ENCODE data around the gene UTP25. TPM values are rescaled to one million over a fixed set of nuclear protein-coding genes. Genes with fewer than 3 reads are reported as not detected.
A peak's percentile ranks its signal among the peaks of the same experiment; 100 is the strongest.

Gene UTP25
- total RNA-seq, 2 donors from 2014 or later: 11.5 to 11.9 TPM

DNA sequence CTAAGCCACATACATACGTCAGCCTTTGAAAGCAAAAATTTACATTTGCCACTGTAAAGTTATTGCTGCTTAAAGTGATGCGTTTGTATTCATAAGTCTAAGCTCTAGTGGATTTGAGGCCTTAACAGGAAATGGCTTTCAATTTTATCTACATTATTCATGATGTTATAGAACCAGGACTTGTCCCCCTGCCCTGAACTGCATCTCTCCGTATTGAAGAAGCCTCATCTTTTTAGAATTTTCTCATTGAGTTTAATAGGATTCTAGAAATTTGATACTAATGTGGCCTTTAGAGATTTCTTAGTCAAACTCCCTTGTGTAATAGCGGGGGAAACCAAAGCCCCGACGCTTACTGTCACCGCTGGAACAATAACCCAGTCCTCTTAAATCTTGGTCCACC is 9.9 kb downstream of the UTP25 start:
- Mint-ChIP-seq H3K4me3 (no peak overlapping the region), H3K36me3 (ENCODE audit: insufficient read depth in 2 of 2) (peaks cover 13 to 64% of the 10 kb centered on the region in 2 donors), H3K9me3 (no peaks in the 10 kb centered on the region), H3K4me1 (ENCODE audit: low read depth) (peaks cover 67% of the 10 kb centered on the region), H3K27me3 (ENCODE audit: low read depth) (no peaks in the 10 kb centered on the region), H3K27ac (no peak overlapping the region)
- no peak for DNase-seq
- ATAC-seq (replicated peaks in 1 of 2): no peak

DNA sequence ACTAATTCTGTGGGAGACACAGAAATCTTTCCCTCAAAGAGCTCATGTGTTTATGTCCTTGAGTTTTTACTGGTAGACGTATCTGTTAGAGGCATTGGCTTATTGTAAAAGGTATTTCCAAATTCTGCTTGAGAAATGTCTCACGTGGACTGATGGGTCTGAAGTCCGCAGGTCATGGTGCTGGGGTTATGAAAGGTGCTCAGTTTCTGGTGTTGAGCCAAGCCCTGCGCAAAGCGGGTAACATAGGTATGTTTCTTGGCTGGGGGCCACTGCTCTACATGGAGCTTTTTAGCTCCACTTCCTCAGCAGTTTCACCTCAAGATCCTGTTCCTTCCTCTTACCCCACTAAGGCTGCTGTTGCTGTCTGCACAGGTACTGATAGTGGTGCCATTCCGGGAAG is 10.8 kb downstream of the UTP25 start:
- no peak overlapping the region for H3K27ac Mint-ChIP-seq
- no peak overlapping the region for H3K4me3 Mint-ChIP-seq
- ATAC-seq (replicated peaks in 1 of 2) (no peak), DNase-seq (no peak)
- no peaks in the 10 kb centered on the region for H3K9me3 Mint-ChIP-seq
- no peaks in the 10 kb centered on the region for H3K27me3 Mint-ChIP-seq (ENCODE audit: low read depth)
- peaks cover 61% of the 10 kb centered on the region for H3K4me1 Mint-ChIP-seq (ENCODE audit: low read depth)
- peaks cover 13 to 58% of the 10 kb centered on the region in 2 donors for H3K36me3 Mint-ChIP-seq (ENCODE audit: insufficient read depth in 2 of 2)

DNA sequence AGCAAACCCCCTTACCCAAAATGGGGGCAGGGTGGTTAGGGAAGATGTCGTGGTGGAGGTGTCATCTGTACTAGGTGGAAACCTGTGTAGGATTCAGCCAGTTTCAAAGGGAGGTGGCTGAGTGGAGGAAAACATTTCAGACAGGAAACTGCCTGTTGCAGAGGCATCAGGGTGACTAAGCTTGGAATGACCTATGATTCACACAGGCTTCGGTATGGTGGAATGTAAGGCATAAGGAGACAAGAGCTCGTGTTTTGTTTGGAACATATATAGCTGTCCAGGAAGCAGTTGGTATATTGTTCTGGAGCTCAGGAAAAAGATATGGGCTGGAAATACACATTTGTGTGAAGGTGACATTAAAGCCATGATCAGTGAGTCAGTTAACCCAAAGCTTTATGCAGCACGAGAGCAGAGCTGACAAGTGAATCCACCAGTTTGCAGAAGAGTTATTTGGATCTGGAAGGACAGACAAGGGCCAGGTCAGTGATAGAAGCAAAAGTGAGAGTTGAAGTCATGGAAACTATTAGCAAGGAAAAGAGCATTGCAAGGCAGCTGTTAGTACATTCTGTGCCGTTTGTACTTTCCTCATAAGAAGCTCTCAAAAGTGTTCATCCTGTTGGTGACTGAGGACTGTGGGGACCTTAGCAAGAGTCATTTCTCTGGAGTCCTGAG is 12.2 kb downstream of the UTP25 start:
- ATAC-seq (replicated peaks in 1 of 2) (peak; percentile 49 to 52), DNase-seq (no peak)
- H3K4me1 Mint-ChIP-seq (ENCODE audit: low read depth): peaks cover 49% of the 10 kb centered on the region
- peaks cover 8 to 45% of the 10 kb centered on the region in 2 donors for H3K36me3 Mint-ChIP-seq (ENCODE audit: insufficient read depth in 2 of 2)
- no peaks in the 10 kb centered on the region for H3K27me3 Mint-ChIP-seq (ENCODE audit: low read depth)
- H3K4me3 Mint-ChIP-seq: peak overlapping the region in 1 of 2 donors; percentile 37
- H3K27ac Mint-ChIP-seq: peak overlapping the region; percentile 56
- no peaks in the 10 kb centered on the region for H3K9me3 Mint-ChIP-seq

DNA sequence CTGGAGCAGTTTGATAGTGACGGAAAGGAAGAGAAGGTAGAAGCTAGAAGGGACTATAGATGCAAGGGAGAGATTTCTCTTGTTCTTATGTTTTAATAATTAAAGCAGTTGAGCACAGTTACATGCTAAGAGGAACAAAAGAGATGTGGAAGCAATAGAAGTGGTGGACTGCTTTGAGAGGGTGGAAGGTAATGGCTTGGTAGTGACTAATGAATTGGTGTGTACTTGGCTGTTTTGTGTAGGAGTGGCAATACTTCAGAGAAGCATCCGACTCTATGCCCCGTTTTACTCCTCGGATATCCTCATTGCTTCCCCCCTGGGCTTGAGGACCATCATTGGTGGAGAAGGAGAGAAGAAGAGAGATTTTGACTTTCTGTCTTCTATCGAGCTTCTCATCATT is 12.8 kb downstream of the UTP25 start:
- Mint-ChIP-seq H3K36me3 (ENCODE audit: insufficient read depth in 2 of 2) (peaks cover 8 to 41% of the 10 kb centered on the region in 2 donors), H3K9me3 (no peaks in the 10 kb centered on the region), H3K27me3 (ENCODE audit: low read depth) (no peaks in the 10 kb centered on the region), H3K4me3 (no peak overlapping the region), H3K27ac (peak overlapping the region; percentile 56), H3K4me1 (ENCODE audit: low read depth) (peaks cover 43% of the 10 kb centered on the region)
- no peak for ATAC-seq (replicated peaks in 1 of 2)
- no peak for DNase-seq

DNA sequence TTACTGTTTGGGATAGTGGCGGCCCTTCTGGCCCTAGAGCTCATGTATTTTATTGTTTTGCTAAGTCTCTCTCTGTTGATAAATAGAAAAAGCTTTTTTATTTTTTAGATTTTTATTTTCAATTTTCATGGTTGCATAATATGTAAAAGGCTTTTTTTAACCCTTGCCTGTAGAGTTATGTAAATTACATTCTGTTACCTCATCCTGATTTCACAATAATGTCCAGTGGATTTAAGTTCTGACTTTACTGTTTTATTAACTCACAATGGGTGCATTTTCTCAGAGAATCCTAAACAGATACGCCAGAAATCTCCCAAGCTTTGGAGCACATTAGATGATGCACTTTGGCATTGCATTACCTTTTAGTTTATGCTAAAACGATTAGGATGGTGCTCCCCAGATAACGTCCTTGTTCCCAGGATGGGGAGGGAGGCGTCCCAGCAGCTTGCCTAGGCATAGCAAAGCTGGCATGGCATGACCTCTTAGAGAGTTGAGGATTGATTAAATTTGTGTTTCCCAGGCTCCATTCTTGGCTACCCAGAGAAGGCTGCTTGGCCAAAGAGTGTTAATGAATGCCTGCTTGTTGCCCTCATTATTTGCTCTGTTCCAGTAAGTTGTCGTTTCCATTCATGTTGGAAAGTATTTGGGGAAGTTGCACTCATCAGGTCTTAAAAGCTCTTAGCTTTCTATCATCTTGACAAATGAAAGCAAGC is 17.1 kb downstream of the UTP25 start:
- H3K9me3 Mint-ChIP-seq: no peaks in the 10 kb centered on the region
- H3K4me3 Mint-ChIP-seq: no peak overlapping the region
- H3K4me1 Mint-ChIP-seq (ENCODE audit: low read depth): peaks cover 17% of the 10 kb centered on the region
- no peaks in the 10 kb centered on the region for H3K27me3 Mint-ChIP-seq (ENCODE audit: low read depth)
- no peak overlapping the region for H3K27ac Mint-ChIP-seq
- peaks cover 8 to 27% of the 10 kb centered on the region in 2 donors for H3K36me3 Mint-ChIP-seq (ENCODE audit: insufficient read depth in 2 of 2)
- no peak for ATAC-seq (replicated peaks in 1 of 2)
- no peak for DNase-seq

DNA sequence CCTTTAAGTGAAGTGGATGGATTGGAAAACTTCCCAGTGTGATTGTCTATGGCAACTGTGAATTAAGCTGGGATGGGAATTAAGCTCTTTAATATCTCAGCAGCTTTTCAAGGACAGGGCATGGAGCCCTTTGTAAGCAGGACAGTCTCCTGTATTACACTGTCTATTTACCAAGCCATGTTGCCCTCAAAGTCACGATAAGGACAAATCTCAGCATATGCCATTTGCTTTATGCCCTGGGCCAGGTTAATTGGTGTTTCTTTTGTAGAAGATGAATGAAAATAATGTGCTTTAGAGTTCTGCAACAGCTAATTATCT is 17.6 kb downstream of the UTP25 start:
- H3K27ac Mint-ChIP-seq: no peak overlapping the region
- peaks cover 7 to 24% of the 10 kb centered on the region in 2 donors for H3K36me3 Mint-ChIP-seq (ENCODE audit: insufficient read depth in 2 of 2)
- no peak overlapping the region for H3K4me3 Mint-ChIP-seq
- H3K4me1 Mint-ChIP-seq (ENCODE audit: low read depth): peaks cover 11% of the 10 kb centered on the region
- DNase-seq (no peak), ATAC-seq (replicated peaks in 1 of 2) (no peak)
- H3K9me3 Mint-ChIP-seq: no peaks in the 10 kb centered on the region
- H3K27me3 Mint-ChIP-seq (ENCODE audit: low read depth): no peaks in the 10 kb centered on the region

DNA sequence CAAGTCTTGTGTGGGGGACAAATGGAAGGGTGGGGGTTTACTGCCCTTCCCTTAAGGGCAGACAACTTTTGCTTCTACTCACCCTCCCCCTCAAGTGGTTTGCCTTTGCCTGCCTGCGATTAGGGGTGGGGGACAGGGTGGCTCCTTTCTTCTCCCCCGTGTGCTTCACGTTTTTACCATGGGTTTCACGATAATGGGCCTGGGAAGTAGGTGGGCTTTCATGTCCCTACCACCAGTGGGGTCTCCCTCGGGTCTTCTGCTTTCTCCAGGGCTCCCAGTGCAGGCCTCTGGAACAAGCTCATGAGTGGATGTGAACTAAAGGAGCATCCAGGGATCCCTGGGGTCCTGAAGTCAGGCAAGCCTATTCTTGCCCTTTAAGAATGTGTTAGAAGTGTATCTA is 21.6 kb downstream of the UTP25 start:
- Mint-ChIP-seq H3K27ac (peak overlapping the region; percentile 44), H3K4me1 (ENCODE audit: low read depth) (peaks cover 7% of the 10 kb centered on the region), H3K9me3 (no peaks in the 10 kb centered on the region), H3K36me3 (ENCODE audit: insufficient read depth in 2 of 2) (peaks cover 6 to 23% of the 10 kb centered on the region in 2 donors), H3K4me3 (no peak overlapping the region), H3K27me3 (ENCODE audit: low read depth) (no peaks in the 10 kb centered on the region)
- ATAC-seq (replicated peaks in 1 of 2) (no peak), DNase-seq (no peak)

DNA sequence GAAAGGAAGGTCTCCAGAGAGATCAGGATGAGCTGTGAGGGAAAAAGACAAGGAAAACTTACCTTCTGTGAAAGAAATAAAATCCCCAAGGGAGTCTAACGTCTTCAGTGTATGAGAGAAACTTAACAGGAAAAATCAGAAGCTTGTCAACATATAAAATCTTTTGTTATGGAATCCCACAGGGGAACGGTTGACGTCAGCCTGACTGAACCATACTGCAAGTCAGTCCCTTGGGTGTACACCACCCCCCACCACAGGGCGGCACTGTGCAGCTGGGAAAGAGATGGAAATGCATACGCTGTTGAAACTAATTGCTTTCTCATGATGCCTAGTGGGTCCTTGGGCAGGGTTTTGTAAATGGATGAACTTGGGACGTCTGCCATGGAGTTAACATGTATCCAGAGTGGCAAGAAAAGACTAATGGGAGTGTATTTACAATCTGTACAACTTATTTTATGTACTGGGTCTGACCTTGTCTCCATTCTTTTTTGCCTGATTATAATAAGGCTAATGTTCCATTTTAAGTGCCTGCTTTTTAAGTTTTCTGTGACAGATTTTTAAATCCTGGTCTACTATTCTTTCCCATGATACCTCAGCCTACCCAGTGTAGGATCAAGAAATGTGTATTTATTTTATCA is 22.7 kb downstream of the UTP25 start:
- DNase-seq: peak; percentile 29 to 30
- Mint-ChIP-seq H3K4me3 (no peak overlapping the region), H3K4me1 (ENCODE audit: low read depth) (peaks cover 7% of the 10 kb centered on the region), H3K9me3 (no peaks in the 10 kb centered on the region), H3K27me3 (ENCODE audit: low read depth) (no peaks in the 10 kb centered on the region), H3K36me3 (ENCODE audit: insufficient read depth in 2 of 2) (peaks cover 6 to 23% of the 10 kb centered on the region in 2 donors), H3K27ac (peak overlapping the region; percentile 52)
- no peak for ATAC-seq (replicated peaks in 1 of 2)

DNA sequence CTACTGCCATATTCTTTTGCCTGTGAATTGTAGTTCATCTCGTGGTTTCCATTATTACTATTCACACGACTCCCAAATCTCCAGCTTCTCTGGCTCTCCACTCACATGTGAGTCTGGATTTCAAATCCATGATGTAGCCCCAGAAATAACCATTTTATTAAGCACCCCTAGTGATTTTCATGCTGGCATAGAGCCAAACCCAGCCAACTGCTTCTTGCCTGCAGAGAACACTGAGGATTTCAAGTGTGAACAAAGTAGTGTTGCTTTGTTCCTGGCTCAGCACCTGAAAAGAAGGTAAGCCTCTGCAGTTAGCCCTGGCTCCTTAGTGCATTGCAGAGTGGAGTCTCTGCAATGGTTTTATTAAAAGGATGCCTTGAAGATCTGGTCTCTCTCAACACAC is 25.9 kb downstream of the UTP25 start:
- no peak overlapping the region for H3K4me3 Mint-ChIP-seq
- H3K9me3 Mint-ChIP-seq: no peaks in the 10 kb centered on the region
- peaks cover 4 to 14% of the 10 kb centered on the region in 2 donors for H3K36me3 Mint-ChIP-seq (ENCODE audit: insufficient read depth in 2 of 2)
- no peaks in the 10 kb centered on the region for H3K27me3 Mint-ChIP-seq (ENCODE audit: low read depth)
- no peak for ATAC-seq (replicated peaks in 1 of 2)
- peak overlapping the region; percentile 45 for H3K27ac Mint-ChIP-seq
- no peak for DNase-seq
- H3K4me1 Mint-ChIP-seq (ENCODE audit: low read depth): no peaks in the 10 kb centered on the region

DNA sequence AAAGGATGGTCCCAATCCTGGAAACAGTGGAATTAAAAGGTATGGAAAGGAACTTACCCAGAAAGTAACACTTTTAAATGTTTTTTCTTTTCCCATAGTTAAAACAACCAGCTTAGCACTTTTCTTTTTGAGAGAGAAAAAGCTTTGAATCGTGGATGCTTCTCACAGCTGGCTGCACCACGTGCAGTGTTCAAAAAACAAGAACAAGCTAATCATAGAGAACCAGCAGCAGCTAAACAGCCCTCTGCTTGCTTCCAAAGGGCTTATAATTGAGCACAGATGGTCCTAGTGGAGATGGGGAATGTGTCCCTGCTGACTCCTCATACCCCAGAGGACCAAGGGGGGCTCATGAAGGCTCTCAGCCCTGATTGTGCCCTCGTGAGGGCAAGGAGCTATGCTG is 26.4 kb downstream of the UTP25 start:
- no peaks in the 10 kb centered on the region for H3K27me3 Mint-ChIP-seq (ENCODE audit: low read depth)
- H3K36me3 Mint-ChIP-seq (ENCODE audit: insufficient read depth in 2 of 2): peaks cover 4 to 14% of the 10 kb centered on the region in 2 donors
- no peak overlapping the region for H3K27ac Mint-ChIP-seq
- no peaks in the 10 kb centered on the region for H3K9me3 Mint-ChIP-seq
- no peak overlapping the region for H3K4me3 Mint-ChIP-seq
- DNase-seq (no peak), ATAC-seq (replicated peaks in 1 of 2) (no peak)
- no peaks in the 10 kb centered on the region for H3K4me1 Mint-ChIP-seq (ENCODE audit: low read depth)

DNA sequence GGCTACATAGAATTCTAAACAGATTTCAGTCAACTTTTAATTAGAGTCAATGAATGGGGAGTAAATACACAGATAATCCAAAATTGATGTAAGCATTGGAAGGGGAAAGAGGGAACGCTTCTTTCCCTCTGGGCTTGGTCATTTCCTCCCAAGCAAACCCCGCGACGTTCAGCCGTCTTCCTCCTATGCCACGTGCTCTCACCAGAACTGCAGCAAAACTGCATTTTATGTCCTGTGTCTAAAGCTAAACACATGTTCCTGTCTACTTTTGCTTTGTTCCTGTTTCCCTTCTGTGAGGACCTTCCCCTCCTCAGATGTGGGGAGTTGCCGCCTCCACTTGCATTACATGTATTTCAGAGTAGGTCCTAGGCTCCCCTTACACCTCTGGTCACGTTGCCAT is 27.2 kb downstream of the UTP25 start:
- Mint-ChIP-seq H3K9me3 (no peaks in the 10 kb centered on the region), H3K36me3 (ENCODE audit: insufficient read depth in 2 of 2) (peaks cover 4 to 14% of the 10 kb centered on the region in 2 donors), H3K27ac (no peak overlapping the region), H3K4me3 (no peak overlapping the region), H3K27me3 (ENCODE audit: low read depth) (no peaks in the 10 kb centered on the region), H3K4me1 (ENCODE audit: low read depth) (no peaks in the 10 kb centered on the region)
- no peak for ATAC-seq (replicated peaks in 1 of 2)
- DNase-seq: no peak

DNA sequence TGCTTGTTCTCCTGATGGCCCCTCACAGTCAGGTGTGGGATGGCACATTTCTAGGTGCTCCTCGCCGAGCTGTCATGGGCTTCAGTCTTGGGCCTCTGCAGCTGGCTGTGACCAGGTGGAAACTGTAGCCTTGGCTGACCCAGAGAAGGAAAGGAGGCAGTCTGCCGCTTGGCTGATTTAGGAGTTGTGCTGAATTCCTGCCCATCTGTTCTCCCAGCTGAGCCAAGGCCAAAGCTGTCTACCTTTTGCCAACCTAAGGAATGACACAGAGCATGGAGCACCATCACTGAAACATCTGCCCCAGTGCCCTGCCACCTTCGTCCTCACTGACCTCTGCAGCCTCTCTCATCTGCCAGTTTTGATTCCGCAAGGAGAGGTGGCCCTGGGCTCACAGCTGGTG is 27.9 kb downstream of the UTP25 start:
- H3K9me3 Mint-ChIP-seq: no peaks in the 10 kb centered on the region
- ATAC-seq (replicated peaks in 1 of 2) (no peak), DNase-seq (no peak)
- H3K27me3 Mint-ChIP-seq (ENCODE audit: low read depth): no peaks in the 10 kb centered on the region
- no peak overlapping the region for H3K4me3 Mint-ChIP-seq
- H3K36me3 Mint-ChIP-seq (ENCODE audit: insufficient read depth in 2 of 2): peaks cover 4 to 13% of the 10 kb centered on the region in 2 donors
- H3K27ac Mint-ChIP-seq: no peak overlapping the region
- no peaks in the 10 kb centered on the region for H3K4me1 Mint-ChIP-seq (ENCODE audit: low read depth)

DNA sequence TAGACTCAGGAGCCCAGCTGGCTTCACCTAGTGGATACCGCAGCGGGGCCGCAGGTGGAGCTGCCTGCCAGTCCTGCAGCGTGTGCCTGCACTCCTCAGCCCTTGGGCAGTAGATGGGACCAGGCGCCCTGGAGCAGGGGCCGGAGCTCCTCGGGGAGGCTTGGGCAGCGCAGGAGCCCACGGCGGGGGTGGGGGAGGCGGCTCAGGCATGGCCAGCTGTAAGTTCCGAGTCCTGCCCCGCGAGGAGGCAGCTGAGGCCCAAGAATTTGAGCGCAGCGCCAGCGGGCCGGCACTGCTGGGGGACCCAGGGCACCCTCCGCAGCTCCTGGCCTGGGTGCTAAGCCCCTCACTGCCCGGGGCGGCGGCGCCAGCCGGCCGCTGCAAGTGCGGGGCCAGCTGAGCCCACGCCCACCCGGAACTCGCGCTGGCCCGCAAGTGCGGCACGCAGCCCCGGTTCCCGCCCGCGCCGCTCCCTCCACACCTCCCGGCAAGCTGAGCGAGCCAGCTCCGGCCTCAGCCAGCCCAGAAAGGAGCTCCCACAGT is 30.9 kb downstream of the UTP25 start:
- Mint-ChIP-seq H3K4me3 (no peak overlapping the region), H3K9me3 (no peaks in the 10 kb centered on the region), H3K36me3 (ENCODE audit: insufficient read depth in 2 of 2) (peaks cover 2% of the 10 kb centered on the region in 2 donors), H3K27me3 (ENCODE audit: low read depth) (peaks cover 23% of the 10 kb centered on the region), H3K4me1 (ENCODE audit: low read depth) (no peaks in the 10 kb centered on the region), H3K27ac (no peak overlapping the region)
- ATAC-seq (replicated peaks in 1 of 2): no peak
- no peak for DNase-seq

Data from activated T-cell treated with anti-CD3 and anti-CD28 coated beads, Interleukin-2, amount 50 U/mL, for 72 hours (primary cell).